ENCODE data around the gene PTCD3. TPM values are rescaled to one million over a fixed set of nuclear protein-coding genes. Genes with fewer than 3 reads are reported as not detected.

PTCD3 gene
- total RNA-seq, 1 experiment from 2014 or later: 245 TPM

GRCh38 chr2:86150502-86150901 is 44.5 kb downstream of the PTCD3 start:
- no peak overlapping the region for H3K27ac ChIP-seq
- H3K27me3 ChIP-seq: no peaks in the 10 kb centered on the region
- H3K9me3 ChIP-seq (replicated peaks): no peaks in the 10 kb centered on the region
- H3K4me3 ChIP-seq: no peak overlapping the region
- no peak for DNase-seq
- H3K4me1 ChIP-seq: no peaks in the 10 kb centered on the region
- H3K36me3 ChIP-seq: peaks cover 86% of the 10 kb centered on the region

GRCh38 chr2:86157009-86157556 is 51.0 kb downstream of the PTCD3 start:
- Histone ChIP-seq H3K4me1 (no peaks in the 10 kb centered on the region), H3K27ac (no peak overlapping the region), H3K9me3 (replicated peaks) (no peaks in the 10 kb centered on the region), H3K36me3 (peaks cover 83% of the 10 kb centered on the region), H3K4me3 (no peak overlapping the region), H3K27me3 (no peaks in the 10 kb centered on the region)
- DNase-seq: no peak

GRCh38 chr2:86158286-86158685 is 52.3 kb downstream of the PTCD3 start:
- H3K36me3 ChIP-seq: peaks cover 88% of the 10 kb centered on the region
- no peaks in the 10 kb centered on the region for H3K4me1 ChIP-seq
- no peaks in the 10 kb centered on the region for H3K27me3 ChIP-seq
- DNase-seq: no peak
- H3K9me3 ChIP-seq (replicated peaks): no peaks in the 10 kb centered on the region
- H3K27ac ChIP-seq: no peak overlapping the region
- no peak overlapping the region for H3K4me3 ChIP-seq

- no peak overlapping the region for H3K27ac ChIP-seq
- no peak for DNase-seq
- no peak overlapping the region for H3K4me3 ChIP-seq
- H3K27me3 ChIP-seq: no peaks in the 10 kb centered on the region
- peaks cover 93% of the 10 kb centered on the region for H3K36me3 ChIP-seq
- no peaks in the 10 kb centered on the region; the same call in 1 of the 2 replicates for H3K9me3 ChIP-seq (replicated peaks)
- H3K4me1 ChIP-seq: no peaks in the 10 kb centered on the region
Measured at GRCh38 chr2:86160156-86160952, 54.3 kb downstream of the PTCD3 start.

- Histone ChIP-seq H3K36me3 (peaks cover 73% of the 10 kb centered on the region), H3K9me3 (replicated peaks) (no peaks in the 10 kb centered on the region; the same call in 1 of the 2 replicates), H3K4me1 (no peaks in the 10 kb centered on the region), H3K27me3 (no peaks in the 10 kb centered on the region), H3K4me3 (no peak overlapping the region), H3K27ac (no peak overlapping the region)
- no peak for DNase-seq
Measured at GRCh38 chr2:86170449-86170848, 64.4 kb downstream of the PTCD3 start.

- H3K27ac ChIP-seq: no peak overlapping the region
- H3K4me3 ChIP-seq: no peak overlapping the region
- H3K27me3 ChIP-seq: no peaks in the 10 kb centered on the region
- peaks cover 70% of the 10 kb centered on the region for H3K36me3 ChIP-seq
- no peaks in the 10 kb centered on the region for H3K4me1 ChIP-seq
- no peak for DNase-seq
- H3K9me3 ChIP-seq (replicated peaks): no peaks in the 10 kb centered on the region; the same call in 1 of the 2 replicates
Measured at GRCh38 chr2:86171295-86171694, 65.3 kb downstream of the PTCD3 start.

GRCh38 chr2:86172610-86173009 is 66.6 kb downstream of the PTCD3 start:
- DNase-seq: no peak
- H3K27me3 ChIP-seq: no peaks in the 10 kb centered on the region
- H3K4me1 ChIP-seq: no peaks in the 10 kb centered on the region
- H3K36me3 ChIP-seq: peaks cover 69% of the 10 kb centered on the region
- H3K27ac ChIP-seq: no peak overlapping the region
- H3K9me3 ChIP-seq (replicated peaks): no peaks in the 10 kb centered on the region; the same call in 1 of the 2 replicates
- no peak overlapping the region for H3K4me3 ChIP-seq

GRCh38 chr2:86174445-86174844 is 68.4 kb downstream of the PTCD3 start:
- H3K9me3 ChIP-seq (replicated peaks): no peaks in the 10 kb centered on the region
- no peaks in the 10 kb centered on the region for H3K4me1 ChIP-seq
- H3K36me3 ChIP-seq: peaks cover 63% of the 10 kb centered on the region
- H3K27ac ChIP-seq: no peak overlapping the region
- H3K4me3 ChIP-seq: no peak overlapping the region
- DNase-seq: no peak
- H3K27me3 ChIP-seq: no peaks in the 10 kb centered on the region

- H3K27me3 ChIP-seq: no peaks in the 10 kb centered on the region
- H3K9me3 ChIP-seq (replicated peaks): no peaks in the 10 kb centered on the region
- H3K27ac ChIP-seq: no peak overlapping the region
- no peak overlapping the region for H3K4me3 ChIP-seq
- H3K4me1 ChIP-seq: no peaks in the 10 kb centered on the region
- H3K36me3 ChIP-seq: peaks cover 63% of the 10 kb centered on the region
- no peak for DNase-seq
Measured at GRCh38 chr2:86175828-86176227, 69.8 kb downstream of the PTCD3 start.

GRCh38 chr2:86176597-86176996 is 70.6 kb downstream of the PTCD3 start:
- no peak for DNase-seq
- no peaks in the 10 kb centered on the region for H3K27me3 ChIP-seq
- H3K9me3 ChIP-seq (replicated peaks): no peaks in the 10 kb centered on the region
- peaks cover 64% of the 10 kb centered on the region for H3K36me3 ChIP-seq
- no peaks in the 10 kb centered on the region for H3K4me1 ChIP-seq
- H3K4me3 ChIP-seq: no peak overlapping the region
- no peak overlapping the region for H3K27ac ChIP-seq

GRCh38 chr2:86185517-86186212 is 79.6 kb downstream of the PTCD3 start:
- Histone ChIP-seq H3K4me3 (no peak overlapping the region), H3K27ac (no peak overlapping the region), H3K9me3 (replicated peaks) (no peaks in the 10 kb centered on the region), H3K27me3 (no peaks in the 10 kb centered on the region), H3K4me1 (no peaks in the 10 kb centered on the region; the same call in 1 of the 2 replicates), H3K36me3 (peaks cover 44% of the 10 kb centered on the region)
- DNase-seq: no peak

GRCh38 chr2:86186431-86186830 is 80.4 kb downstream of the PTCD3 start:
- DNase-seq: no peak
- Histone ChIP-seq H3K9me3 (replicated peaks) (no peaks in the 10 kb centered on the region), H3K27ac (no peak overlapping the region), H3K4me1 (no peaks in the 10 kb centered on the region; the same call in 1 of the 2 replicates), H3K36me3 (peaks cover 37% of the 10 kb centered on the region), H3K4me3 (no peak overlapping the region), H3K27me3 (no peaks in the 10 kb centered on the region)

- Histone ChIP-seq H3K27ac (no peak overlapping the region), H3K4me3 (no peak overlapping the region), H3K4me1 (peaks cover 6% of the 10 kb centered on the region), H3K27me3 (no peaks in the 10 kb centered on the region), H3K36me3 (peaks cover 33% of the 10 kb centered on the region), H3K9me3 (replicated peaks) (no peaks in the 10 kb centered on the region)
- DNase-seq: no peak
Measured at GRCh38 chr2:86189782-86190416, 83.9 kb downstream of the PTCD3 start.
